ENCODE measurements around the gene SETBP1. TPM values are rescaled to one million over a fixed set of nuclear protein-coding genes. Genes with fewer than 3 reads are reported as not detected.

Gene SETBP1
- total RNA-seq, 1 donor from 2014 or later, result 25.8 TPM

DNA sequence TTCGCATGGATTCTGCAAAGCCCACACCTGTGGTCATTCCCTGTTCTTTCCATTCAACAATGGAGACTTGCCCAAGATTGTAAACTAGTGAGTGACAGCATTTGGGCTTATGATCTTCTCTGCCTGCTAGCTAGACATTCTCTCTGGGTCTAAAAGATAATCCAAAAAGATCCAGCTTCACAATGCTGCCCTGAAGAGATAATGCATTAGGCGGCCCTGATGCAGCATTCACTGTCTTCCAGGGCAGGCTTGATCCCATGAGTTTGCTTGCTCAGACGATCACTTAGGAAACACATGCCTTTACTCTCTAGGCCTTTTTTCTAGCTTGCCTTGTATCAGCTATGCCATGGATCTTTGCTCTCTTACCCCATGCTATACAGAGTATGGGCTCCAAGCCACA lies 196.1 kb downstream of the SETBP1 start:
- TF ChIP-seq, protein P1, sequence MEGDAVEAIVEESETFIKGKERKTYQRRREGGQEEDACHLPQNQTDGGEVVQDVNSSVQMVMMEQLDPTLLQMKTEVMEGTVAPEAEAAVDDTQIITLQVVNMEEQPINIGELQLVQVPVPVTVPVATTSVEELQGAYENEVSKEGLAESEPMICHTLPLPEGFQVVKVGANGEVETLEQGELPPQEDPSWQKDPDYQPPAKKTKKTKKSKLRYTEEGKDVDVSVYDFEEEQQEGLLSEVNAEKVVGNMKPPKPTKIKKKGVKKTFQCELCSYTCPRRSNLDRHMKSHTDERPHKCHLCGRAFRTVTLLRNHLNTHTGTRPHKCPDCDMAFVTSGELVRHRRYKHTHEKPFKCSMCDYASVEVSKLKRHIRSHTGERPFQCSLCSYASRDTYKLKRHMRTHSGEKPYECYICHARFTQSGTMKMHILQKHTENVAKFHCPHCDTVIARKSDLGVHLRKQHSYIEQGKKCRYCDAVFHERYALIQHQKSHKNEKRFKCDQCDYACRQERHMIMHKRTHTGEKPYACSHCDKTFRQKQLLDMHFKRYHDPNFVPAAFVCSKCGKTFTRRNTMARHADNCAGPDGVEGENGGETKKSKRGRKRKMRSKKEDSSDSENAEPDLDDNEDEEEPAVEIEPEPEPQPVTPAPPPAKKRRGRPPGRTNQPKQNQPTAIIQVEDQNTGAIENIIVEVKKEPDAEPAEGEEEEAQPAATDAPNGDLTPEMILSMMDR (IDR thresholded peaks at IDR 0.05), result no peak
- ATAC-seq (no peak), DNase-seq (no peak)
- no peaks in the 10 kb centered on the region for H3K9me3 ChIP-seq
- H3K4me1 ChIP-seq, result no peaks in the 10 kb centered on the region
- H3K27ac ChIP-seq, result no peak overlapping the region
- no peak overlapping the region for H3K4me3 ChIP-seq
- H3K36me3 ChIP-seq, result no peaks in the 10 kb centered on the region
- intact Hi-C loops (cut with DNase I), result no loop called here
- no peaks in the 10 kb centered on the region for H3K27me3 ChIP-seq (ENCODE audit: low read depth)

DNA sequence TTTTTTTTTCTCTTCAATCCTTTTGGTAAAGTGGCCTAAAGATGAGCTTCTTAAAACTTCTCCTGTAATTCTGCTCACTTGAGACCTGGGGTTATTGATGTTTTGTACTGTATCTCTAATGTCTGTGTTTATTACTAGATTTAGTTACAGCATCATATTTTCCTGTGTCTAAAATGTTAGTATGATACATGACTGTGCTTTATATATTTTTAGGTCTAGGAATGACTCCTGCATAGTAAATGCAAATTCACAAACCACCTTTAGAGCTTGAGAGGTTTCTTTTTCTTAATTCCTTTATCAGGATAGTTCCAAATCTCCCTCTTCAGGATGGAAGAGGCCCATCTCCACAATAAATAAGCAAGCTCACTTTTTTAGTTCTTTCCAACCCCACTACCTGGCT lies 197.6 kb downstream of the SETBP1 start:
- H3K9me3 ChIP-seq, result no peaks in the 10 kb centered on the region
- TF ChIP-seq, protein P1 (IDR thresholded peaks at IDR 0.05), result no peak
- no peak overlapping the region for H3K4me3 ChIP-seq
- ATAC-seq (no peak), DNase-seq (no peak)
- intact Hi-C loops (cut with DNase I), result no loop called here
- H3K4me1 ChIP-seq, result no peaks in the 10 kb centered on the region
- H3K27ac ChIP-seq, result no peak overlapping the region
- no peaks in the 10 kb centered on the region for H3K27me3 ChIP-seq (ENCODE audit: low read depth)
- no peaks in the 10 kb centered on the region for H3K36me3 ChIP-seq

DNA sequence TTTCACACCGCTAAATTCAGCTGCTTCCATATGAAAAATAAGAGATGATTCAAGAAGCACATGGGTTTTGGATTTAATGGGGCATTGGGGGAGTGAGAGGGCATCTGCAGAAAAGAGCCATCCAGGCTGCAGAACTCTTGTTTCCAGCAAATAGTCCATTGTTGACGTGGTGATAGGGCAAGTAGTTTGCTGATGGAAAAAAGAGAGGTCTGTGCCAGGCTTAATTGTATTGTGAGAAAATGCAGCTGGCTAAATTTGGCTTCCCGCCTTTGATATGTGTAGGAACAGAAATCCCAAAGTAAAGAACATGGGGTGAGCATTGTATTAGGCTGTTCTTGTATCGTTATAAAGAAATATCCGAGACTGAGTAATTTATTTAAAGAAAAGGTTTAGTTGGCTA lies 199.5 kb downstream of the SETBP1 start:
- no peaks in the 10 kb centered on the region for H3K36me3 ChIP-seq
- no peaks in the 10 kb centered on the region for H3K27me3 ChIP-seq (ENCODE audit: low read depth)
- TF ChIP-seq, protein P1 (IDR thresholded peaks at IDR 0.05), result no peak
- no peaks in the 10 kb centered on the region for H3K4me1 ChIP-seq
- no peaks in the 10 kb centered on the region for H3K9me3 ChIP-seq
- ATAC-seq (no peak), DNase-seq (no peak)
- no peak overlapping the region for H3K4me3 ChIP-seq
- intact Hi-C loops (cut with DNase I), result no loop called here
- no peak overlapping the region for H3K27ac ChIP-seq

DNA sequence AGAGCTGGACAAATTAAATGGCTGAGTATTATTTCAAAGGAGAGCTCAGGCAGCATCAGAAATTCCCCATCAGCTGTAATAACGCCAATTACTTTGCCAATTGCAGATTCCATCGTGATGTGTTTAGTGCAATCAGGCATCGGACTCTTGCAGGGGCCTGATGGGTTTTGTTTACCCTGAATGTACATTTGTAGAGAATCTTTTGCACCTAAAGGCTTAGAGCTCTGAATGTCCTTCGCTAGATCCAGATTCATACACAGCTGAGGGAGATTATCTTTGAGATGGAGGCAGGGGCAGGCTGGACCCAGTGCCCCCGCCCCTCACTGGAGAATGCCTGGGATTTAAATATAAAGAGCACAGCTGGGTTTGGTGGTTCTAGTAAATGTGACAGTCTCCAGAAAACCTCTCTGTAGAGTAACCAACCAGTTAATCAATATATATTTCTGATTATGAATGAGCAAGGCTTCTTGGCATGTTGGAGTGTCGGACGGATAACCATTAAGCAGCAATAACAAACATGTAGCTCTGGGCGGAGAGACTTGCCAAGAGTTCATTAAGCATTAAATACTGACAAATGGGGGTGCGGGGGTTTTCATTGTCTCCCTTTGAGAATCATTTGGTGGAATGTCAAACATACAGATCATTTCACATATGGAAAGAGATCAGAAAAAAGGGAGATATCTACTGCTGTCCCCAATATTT lies 200.9 kb downstream of the SETBP1 start:
- no peaks in the 10 kb centered on the region for H3K4me1 ChIP-seq
- no peak overlapping the region for H3K27ac ChIP-seq
- ATAC-seq, result no peak
- no peak overlapping the region for H3K4me3 ChIP-seq
- DNase-seq, result no peak
- H3K27me3 ChIP-seq (ENCODE audit: low read depth), result no peaks in the 10 kb centered on the region
- TF ChIP-seq, protein P1 (IDR thresholded peaks at IDR 0.05), result no peak
- no peaks in the 10 kb centered on the region for H3K36me3 ChIP-seq
- intact Hi-C loops (cut with DNase I), result no loop called here
- H3K9me3 ChIP-seq, result no peaks in the 10 kb centered on the region

DNA sequence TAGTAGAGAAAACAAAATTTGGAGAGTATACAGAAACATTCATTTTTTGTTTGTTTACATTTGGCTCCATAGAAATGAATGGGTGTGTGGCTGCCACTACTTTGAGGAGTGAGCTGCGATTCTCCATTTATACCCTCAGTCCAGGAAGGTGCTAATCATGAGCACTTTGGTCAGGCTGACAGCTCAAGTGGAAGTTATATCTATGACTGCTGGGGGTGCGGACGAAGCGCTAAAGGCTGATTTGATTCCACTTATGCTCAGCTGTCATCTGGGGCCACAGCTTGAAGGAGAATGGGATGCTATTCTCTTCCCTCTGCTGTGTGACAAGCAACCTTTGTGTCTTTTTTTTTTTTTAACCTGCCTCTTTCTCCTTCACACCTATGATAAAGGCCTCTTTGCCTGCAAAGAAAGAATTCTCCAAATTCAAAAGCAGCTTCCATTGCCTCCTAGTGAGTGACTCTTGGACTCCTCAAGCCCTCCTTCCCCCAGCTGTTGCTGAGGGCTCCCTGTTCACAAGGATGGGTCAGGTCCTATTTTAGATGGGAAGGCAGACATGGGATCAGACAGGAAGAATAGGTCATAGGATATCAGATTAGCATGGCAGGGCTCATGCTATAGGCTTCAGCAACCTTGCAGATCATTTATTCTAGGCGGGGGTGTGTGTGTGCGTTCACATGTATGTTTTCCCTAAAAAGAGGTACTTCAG lies 201.6 kb downstream of the SETBP1 start:
- Histone ChIP-seq H3K4me3 (no peak overlapping the region), H3K4me1 (no peaks in the 10 kb centered on the region), H3K27me3 (ENCODE audit: low read depth) (no peaks in the 10 kb centered on the region), H3K27ac (no peak overlapping the region), H3K9me3 (no peaks in the 10 kb centered on the region), H3K36me3 (no peaks in the 10 kb centered on the region)
- no peak for ATAC-seq
- TF ChIP-seq, protein P1 (IDR thresholded peaks at IDR 0.05), result no peak
- no peak for DNase-seq
- intact Hi-C loops (cut with DNase I), result no loop called here

All from lower lobe of right lung (tissue), 2 donors.